Fibroblast of skin of right quadriceps (primary cell): Measurements from ENCODE around the gene RNF217.

Experiments used
- DNase-seq: peaks from one replicate; pipeline ENCODE4 v3.0.0-alpha.2; 2013

The RNF217 gene

DNA sequence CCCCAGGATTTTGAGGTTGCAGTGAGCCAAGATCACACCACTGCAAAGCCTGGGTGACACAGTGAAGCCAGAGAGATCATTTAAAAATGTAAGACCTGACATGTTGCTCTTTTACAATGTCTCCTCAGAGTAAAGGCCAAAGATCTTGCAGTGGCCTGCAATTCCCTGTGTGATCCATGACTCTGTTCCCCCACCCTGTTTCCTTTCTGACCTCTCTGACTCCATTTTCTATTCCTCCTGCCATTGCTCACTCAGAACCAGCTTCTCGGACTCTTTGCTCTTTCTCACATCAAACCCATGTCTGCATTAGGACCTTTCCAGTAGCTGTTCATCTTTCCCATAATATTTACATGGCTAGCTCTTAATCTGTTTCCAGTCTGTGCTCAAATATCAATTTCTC is 28.8 kb downstream of the RNF217 start:
- no peak for DNase-seq

DNA sequence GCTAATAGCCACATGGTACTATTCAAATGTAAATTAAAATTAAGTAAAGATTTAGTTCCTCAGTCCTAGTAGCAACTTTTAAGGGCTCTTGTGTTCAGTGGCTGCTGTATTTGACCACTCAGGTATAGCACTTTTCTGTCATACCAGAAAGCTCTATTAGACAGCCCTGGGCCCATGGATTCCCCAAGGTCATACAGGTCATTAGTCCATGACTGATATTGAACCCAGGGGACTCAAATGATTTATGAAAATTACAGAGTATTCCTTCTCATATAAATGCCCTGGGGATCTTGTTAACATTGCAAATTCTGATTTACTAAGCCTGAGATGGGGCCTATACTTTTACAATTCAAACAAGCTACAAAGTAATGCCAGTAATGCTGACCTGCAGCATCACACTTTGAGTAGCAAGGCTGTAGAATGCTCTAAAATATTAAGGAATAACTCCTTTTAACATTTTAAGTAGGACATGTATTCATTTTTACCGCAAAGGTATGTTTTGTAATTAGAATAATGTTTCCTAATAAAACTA is 29.6 kb downstream of the RNF217 start:
- DNase-seq: no peak

DNA sequence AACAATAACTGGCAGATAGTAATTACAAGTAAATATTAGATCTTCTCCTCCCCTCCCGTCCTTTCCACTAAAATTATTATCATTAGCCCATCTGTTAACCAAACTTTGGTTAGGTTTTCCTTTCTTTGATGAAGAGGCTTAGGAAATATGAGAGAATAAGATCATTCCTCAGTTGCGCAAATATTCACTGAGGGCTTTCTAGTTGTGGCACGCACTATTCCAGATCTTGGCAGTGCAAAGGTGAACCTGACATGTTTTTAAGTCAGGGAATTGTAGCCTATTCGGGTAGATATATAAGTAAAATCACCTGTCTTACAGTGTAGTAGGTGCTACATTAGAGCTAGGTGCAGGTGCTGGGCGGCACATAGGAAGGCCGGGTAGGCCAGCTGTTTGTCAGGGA is 31.1 kb downstream of the RNF217 start:
- no peak for DNase-seq

DNA sequence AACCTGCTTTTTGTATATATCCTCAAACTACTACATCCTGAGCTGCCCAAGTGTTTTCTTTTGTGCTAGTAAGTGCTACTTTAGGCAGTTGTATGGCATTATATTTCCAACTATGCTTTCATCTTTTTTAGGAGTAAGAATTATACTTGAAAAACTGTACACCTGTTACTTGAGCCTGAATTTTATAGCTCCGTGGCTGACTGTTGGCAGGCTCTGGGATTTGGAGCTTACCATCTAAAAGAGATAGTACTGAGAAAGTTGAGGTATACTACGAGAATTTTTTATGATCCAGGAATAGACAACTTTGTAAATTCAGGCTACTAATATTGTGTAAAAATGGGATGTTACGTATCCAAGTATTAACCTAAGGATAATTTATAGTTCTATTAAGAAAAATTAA is 32.4 kb downstream of the RNF217 start:
- no peak for DNase-seq

DNA sequence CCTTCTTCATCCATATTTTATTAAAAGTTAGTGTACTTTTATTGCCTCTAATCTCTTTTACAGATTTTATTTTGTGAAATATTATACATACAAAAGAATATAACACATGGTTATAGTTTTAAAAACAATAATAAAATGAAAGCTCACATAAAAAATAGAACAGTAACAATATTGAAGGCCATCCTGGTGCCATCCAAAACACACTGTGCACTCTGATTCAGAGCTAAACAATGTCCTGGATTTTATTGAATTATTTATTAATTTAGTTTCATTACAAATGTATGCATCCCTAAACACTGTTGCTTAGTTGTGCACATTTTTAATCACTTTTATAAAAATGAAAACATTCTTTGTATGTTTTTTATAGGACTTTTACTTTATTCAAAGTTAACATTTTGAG is 32.9 kb downstream of the RNF217 start:
- peak; percentile 27 for DNase-seq

DNA sequence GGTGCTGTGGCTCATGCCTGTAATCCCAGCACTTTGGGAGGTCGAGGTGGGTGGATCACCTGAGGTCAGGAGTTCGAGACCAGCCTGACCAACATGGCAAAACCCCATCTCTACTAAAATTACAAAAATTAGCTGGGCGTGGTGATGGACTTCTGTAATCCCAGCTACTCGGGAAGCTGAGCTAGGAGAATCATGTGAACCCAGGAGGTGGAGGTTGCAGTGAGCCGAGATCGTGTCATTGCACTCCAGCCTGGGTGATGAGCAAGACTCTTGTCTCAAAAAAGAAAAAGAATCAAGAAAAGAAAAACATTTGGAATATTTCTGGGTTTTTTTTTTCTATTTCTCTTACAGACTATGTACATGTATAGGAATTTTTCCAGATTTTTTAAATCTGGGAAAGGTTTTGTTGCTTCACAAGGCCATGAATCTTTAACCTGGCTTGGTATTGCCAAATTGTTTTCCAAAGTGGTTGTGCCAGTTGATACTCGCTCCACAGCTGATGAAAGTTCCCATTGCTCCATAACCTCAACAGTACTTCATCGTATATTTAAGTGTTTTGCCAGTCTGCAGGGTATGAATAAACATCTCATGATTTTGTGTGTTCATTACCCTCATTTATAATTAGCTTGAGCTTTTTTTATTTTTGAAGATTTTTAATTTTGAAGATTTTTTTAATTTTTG is 33.5 kb downstream of the RNF217 start:
- DNase-seq: no peak

DNA sequence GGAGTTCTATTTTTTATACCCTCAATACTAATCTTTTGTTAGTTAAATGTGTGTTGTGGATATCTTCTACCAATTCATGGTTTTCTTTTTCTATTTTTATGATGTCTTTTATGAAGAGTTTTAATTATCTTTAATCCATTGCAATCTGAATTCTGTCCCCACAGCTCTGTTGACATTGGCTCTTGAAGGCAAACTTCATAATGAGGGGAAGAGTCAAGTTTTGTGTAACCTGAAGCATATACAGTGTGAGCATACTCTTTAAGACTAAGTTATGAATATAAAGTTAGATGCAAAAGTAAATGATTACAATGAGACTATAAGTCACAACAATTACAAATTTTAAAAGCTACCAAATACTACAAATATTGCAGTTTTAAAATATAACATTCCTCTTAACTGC is 34.2 kb downstream of the RNF217 start:
- no peak for DNase-seq

DNA sequence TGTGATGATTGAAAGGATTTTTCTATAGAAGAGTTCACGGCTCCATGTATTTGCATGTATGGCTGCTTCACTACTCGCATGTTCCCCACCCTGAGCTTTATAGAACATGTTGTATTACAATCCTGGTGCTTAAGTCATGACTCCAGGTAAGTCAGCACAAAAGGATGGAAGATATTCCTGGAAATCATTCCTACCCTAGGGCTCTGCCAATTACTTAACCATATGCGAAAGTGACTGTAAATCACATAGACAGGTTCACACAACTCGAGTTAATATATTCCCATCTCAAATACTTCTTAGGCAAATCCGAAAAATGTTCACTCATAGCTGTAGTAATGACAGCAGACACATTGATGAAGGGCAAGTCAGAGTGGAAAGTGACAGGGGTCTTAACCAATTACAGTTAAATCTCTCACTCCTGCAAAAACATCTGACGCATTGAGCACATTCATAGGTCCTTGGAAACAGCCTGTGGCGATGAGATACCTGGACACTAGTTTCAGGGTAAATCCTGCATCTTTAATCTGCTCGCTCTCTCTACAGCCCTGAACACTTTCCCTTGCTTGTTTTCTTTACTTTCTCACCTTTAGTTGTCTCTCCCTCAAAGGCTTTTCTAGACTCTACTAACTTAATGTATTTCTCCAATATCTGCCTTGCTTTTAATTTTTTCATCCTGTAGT is 35.1 kb downstream of the RNF217 start:
- DNase-seq: no peak

DNA sequence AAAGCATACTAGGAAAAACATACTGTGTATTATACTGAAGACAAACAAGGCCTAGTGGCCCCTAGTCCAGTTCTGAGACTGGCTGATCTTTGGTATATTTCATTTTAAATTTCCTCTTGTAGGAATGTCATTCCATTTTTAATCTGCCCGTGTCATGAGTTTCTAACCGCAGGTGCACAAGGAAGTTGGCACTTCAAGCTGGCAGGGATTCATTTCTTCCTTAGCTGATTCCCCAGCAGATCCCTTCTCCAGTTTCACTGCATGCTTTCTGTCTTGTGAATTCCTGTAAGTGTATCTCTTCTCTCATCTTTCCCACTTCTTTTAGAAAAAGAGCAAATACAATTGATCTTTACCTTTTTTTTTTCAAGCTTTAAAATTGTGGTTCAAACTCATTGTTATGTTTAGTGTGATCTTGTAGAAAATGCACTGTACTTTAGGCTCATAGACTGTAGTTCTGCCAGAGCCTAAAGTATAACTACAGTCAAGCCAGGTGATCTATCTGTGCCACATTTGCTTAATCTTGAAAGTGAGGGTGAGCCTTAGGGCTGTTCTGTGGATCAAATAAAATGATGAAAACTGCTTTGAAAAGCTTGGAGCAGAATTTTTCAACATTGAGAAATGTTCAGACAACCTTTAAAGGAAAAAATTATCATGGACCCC is 37.0 kb downstream of the RNF217 start:
- DNase-seq: no peak

DNA sequence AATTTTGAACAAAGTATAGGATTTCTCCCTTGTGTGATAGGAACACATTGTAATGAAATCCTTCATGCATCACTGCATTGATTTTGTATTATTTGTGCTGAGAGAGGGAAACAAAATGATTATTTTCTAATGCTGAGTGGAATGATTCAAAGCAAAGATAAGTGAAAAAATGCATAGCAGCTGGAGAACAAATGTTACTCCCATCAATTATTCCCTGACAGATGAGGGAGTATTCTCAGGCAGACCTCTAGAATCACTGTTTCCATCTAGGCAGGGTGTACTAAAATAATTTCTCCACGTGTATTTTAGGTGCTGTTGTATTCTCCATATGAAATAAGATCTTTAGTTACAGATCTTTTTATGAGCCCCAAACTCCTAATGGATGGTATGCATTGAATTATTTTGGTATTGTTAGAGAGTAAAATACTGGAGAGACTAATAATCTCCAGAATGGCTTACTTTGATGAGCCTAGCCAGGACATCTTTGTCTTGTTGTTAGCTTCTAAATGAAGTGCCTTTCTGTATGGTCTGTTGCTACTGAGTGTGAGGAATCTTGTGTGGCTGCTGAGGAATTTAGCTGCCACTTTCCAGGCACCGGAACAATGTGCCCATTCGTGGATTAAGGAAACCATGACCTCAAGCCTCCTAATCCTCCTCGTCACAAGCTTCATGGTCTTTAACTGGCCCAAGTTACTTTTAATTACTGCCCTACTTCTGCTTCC is 39.6 kb downstream of the RNF217 start:
- DNase-seq: peak; percentile 54

DNA sequence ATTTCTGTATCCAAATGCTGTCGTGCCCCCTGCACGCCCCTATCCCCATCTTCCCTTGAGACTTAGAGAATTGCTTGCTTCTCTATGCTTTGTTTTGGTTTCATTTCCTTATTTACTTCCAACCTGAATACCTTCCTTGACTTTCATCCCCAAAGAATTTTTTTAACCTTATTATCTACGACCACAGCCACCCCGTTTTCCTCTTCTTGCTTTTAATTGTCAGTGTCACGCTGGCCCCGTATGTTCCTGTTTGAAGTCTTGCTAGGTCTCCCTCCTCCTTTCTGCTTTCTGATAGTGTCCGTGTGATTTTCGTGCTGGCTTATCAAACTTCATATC is 40.1 kb downstream of the RNF217 start:
- DNase-seq: no peak

DNA sequence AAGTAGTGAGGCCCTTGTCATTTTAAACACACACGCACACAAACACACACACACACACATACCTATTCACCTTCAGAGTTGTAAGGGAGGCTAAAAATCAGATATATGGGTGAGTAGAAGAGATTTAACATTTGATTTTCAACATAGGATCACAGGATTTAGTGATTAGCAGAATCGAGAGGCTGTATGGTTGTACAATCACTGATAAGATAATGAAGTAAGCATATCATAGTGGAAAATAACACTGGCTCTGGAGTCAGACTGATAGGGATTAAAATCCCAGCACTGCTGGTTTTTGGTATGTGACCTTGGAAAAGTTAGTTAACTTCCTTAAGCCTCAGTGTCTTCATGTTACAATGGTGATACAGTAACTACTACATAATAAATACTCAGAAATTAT is 40.8 kb downstream of the RNF217 start:
- no peak for DNase-seq

DNA sequence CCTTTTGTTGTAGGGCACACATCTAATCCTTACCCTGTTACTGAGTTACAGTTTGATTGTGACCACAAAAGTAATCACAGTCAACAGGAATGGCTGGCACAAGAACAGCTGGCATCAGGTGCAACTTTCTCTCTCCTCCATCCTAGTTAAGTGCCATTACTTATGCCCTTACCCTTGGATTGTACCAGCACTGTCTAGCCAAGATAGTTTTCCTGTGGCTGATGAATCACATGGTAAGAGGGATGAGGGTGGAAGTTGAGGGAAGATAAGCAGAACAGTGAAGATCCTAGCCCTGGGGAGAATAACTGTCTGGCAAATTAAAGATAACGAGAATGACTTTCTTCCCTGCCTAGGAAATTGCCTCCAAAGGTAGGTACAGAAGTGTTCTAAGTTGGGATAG is 42.0 kb downstream of the RNF217 start:
- no peak for DNase-seq

DNA sequence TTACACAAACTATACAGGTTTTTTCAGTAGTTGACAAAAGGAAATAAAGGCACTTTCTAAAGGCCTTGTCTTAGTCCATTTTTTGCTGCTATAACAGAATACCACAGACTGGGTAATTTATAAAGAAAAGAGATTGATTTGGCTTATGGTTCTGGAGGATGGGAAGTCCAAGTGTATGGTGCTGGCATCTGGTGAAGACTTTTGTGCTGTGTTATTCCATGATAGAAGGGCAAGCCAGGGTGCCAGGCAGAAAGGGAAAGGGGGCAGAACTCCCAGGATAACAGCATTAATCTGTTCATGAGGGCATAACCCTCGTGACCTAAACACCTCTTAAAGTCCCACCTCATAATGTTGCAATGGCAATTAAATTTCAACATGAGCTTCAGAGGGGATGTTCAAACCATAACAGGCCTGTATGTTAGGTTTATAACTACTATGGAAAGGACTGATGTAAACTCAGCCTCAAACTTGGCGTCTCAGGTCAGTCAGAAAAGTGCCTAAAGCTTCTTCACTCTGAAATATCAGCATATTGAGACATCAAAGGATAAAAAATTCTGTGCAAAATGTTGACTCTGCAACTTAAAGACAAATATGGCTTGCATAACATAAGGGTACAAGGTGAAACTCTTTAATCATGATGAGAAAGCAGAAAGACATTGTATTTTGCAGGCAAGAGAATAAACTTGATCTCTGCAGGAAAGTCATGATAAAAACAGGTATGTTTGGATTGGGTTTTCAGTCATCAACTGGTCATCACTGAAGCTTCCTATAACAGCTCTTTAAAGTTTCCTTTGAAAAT is 42.8 kb downstream of the RNF217 start:
- DNase-seq: no peak

DNA sequence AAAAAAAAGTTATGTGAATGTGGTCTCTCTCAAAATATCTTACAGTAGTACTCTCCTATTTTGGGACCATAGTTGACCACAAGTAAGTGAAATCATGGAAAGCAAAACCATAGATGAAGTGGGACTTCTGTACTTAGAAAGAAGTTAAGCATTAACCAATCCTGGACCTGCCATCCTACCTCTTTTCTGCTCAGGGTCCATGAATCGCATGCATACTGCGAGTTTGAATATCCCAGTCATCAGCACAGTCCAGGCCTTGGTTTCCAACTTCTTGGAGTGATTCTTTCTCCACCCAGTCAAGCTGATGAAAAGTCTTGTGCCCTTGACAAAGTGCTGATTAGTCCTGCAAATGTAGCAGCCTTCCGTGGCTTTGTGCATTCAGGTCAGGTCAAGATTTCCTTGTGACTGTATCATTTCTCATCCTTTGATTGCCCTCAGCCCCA is 46.0 kb downstream of the RNF217 start:
- DNase-seq: peak; percentile 70

DNA sequence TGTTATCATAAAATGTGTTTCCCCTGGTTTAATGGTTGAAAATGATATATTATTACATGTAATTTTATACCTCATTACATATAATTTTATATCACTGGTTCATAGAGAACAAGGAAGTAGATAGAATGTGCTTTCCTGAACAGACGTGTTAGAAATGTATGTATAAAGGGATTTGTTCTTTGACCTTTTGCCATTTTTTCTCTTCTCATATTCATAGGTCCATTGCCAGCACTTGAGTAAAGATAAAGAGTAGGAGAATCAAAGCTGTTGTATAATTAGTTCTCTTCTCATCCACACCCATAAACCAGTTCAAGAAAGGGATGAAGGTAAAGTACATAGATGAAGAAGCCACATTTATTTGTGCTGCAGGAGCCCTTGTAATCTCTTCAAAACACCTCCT is 46.7 kb downstream of the RNF217 start:
- no peak for DNase-seq

DNA sequence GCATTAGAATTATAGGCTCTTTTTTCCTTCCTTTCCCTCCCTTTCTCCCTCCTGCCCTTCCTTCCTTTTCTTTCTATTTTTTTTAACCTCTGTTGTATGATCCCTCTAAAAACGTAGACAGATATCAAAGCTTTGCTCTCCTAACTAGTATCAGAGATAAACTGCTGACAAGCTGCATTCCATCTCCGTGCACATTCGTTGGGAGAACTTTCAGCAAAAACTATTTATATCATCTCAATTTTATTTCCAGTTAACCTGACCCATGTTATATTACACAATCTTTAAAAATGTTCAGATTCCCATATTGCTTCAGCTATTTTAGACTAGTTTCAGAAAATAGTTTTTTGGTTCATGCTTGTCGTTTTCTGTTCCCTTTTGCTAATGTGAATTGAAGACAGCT is 47.3 kb downstream of the RNF217 start:
- peak; percentile 79 for DNase-seq

DNA sequence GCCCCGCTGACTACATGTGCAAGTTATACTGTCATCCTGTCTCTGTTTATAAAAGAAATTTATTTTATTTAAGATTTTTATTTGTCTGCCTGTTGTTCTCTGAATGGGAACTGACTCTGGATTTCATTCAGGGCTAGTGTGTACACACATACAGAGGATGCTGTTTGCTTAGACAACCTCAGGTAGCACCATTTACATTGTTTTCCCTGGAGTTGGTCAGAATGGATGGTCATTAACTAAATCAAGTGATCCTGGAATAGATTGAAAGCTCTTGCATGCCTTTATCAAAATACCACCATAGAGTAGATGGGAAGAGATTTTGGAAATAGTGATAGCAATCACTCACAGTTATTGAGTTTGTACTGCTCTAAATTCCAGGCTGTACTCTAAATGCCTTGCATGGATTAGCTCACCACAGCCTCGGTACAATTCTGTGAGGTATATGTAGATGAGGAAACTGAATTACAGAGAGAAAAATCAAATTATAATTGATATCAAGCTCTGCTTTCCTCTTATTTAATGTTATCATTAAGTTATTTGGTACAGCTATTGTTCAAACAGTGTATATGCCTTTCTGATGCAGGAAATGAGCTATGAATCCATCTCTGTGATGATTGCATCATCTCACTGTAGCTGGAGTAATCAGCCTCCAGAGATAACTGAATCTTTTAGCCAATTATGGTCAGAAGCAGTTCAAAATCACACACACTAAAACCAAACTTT is 51.9 kb downstream of the RNF217 start:
- DNase-seq: peak; percentile 90

DNA sequence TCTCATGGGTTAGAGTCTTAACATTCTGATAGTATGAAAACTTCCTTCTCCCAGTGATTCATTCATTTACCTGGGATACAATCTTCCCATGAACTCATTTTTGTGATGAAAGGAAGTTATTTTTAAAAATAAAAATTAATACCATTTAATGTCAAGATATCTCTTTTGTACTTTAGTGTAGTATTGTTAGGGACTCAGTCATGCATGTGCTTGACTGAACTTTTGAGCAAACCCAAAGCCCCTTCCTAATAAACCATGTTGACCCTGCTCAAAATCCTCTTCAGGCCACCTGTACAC is 52.4 kb downstream of the RNF217 start:
- no peak for DNase-seq

DNA sequence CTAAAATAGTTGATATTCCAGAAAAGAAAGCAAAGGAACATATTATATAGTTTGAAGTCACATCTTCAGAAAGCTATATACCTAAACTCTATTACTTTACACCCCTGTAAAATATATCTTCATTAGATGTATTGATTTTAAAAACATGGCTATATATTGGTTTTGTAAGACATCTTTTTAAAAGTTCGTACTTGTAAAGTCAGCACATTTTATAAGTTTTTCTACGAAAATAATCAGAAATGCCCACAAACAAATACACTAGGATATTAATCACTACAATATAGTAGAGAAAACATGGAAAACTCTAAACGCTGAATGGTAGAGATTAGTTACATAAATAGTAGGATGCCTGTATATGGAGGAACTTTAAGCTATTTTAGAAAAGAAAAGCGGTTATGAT is 52.9 kb downstream of the RNF217 start:
- no peak for DNase-seq

DNA sequence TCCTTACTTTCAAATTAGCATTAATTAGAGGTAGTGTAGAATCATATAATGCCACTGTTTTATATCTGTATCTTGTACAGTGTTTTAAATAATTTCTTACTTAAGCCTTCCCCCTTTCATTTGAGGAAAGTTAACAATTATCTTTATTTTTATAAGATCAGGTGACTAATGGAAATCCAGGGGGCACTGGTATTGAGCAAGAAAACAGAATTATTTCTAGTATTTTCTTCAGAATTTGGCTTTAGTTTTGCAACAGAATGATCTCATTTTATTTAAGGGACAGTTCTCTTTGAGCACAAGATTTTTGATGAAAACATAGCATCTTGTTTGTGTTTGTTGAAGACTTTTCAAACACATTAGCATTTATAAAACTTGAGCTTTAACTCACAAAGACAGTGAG is 55.9 kb downstream of the RNF217 start:
- no peak for DNase-seq

DNA sequence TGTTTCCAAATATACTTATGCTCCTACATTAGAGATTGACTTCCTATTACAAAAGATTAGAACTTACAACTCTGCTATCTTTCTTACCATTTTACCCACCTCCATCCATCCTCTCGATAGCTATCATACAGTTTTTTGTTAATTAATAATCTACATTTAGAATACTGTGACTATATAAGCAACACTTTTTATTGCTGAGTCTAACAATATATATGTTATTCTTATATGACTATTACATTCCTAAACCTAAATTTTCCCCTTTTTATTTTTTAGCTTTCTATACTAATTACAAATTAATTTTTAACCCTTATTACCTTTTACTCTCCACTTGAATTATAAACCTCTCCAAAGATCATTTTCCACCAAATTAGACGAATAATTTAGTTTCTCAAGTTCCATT is 57.0 kb downstream of the RNF217 start:
- DNase-seq: no peak
